ENCODE measurements around the gene MEX3C.

DNA sequence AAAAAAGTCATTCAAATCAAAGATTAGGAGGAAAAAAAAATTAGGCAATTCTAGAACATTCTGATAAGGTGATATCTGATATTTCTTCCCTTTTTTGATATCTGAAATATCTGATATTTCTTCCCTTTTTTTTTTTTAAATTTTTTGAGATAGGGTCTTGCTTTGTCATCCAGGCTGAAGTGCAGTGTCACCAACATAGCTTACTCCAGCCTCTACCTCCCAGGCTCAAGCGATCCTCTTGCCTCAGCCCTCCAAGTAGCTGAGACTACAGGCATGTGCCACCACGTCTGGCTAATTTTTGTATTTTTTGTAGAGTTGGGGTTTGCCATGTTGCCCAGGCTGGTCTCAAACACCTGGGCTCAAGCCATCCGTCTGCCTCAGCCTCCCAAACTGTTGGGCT lies 33.9 kb downstream of the MEX3C start:
- no peak for TF ChIP-seq SUZ12 (IDR thresholded peaks at IDR 0.05; ENCODE audit: extremely low read depth, insufficient read depth, insufficient read length)
- TF ChIP-seq YY1 (IDR thresholded peaks at IDR 0.05; ENCODE audit: insufficient read depth, insufficient read length), result no peak

Data from NT2/D1 (cell line).